GM19372 (cell line): Measurements from ENCODE around the gene LXN.

ENCODE experiments used
- ATAC-seq: cut with Tn5 transposase; IDR thresholded peaks from one replicate; pipeline ENCODE4 v1.9.1; 2021; ENCODE audit warnings: mild to moderate bottlenecking, low read depth, moderate library complexity; ENCODE audit not compliant: unreplicated experiment

The LXN gene

GRCh38 chr3:158678687-158679086, 6.2 kb upstream of the LXN start:
- no peak for ATAC-seq

GRCh38 chr3:158671821-158672214, 630 bp downstream of the LXN start:
- ATAC-seq, result no peak

- ATAC-seq, result no peak
Observed at GRCh38 chr3:158668506-158668905, 3.9 kb downstream of the LXN start.

GRCh38 chr3:158666416-158666815, 6.0 kb downstream of the LXN start:
- no peak for ATAC-seq

- no peak for ATAC-seq
Observed at GRCh38 chr3:158663832-158664231, 8.6 kb downstream of the LXN start.

- ATAC-seq, result no peak
Observed at GRCh38 chr3:158663246-158663645, 9.2 kb downstream of the LXN start.

GRCh38 chr3:158660711-158661110, 11.7 kb downstream of the LXN start:
- no peak for ATAC-seq

GRCh38 chr3:158659454-158660237, 12.8 kb downstream of the LXN start:
- peak; percentile 81 for ATAC-seq

GRCh38 chr3:158658889-158659288, 13.6 kb downstream of the LXN start:
- ATAC-seq, result no peak

GRCh38 chr3:158652463-158652862, 20.0 kb downstream of the LXN start:
- no peak for ATAC-seq

GRCh38 chr3:158651192-158651591, 21.3 kb downstream of the LXN start:
- ATAC-seq, result no peak

- ATAC-seq, result no peak
Observed at GRCh38 chr3:158649791-158650190, 22.7 kb downstream of the LXN start.

GRCh38 chr3:158644345-158644908, 28.0 kb downstream of the LXN start, which contains the start of gene GFM1:
Gene GFM1 (plus strand): TSS chr3:158644527. CDS start chr3:158644635, 108 bp downstream.
- ATAC-seq, result peak; percentile 99

- no peak for ATAC-seq
Observed at GRCh38 chr3:158642474-158643210, 29.8 kb downstream of the LXN start.

GRCh38 chr3:158642005-158642404, 30.4 kb downstream of the LXN start:
- ATAC-seq, result no peak

GRCh38 chr3:158640646-158641045, 31.8 kb downstream of the LXN start:
- ATAC-seq, result no peak

GRCh38 chr3:158631981-158632380, 40.5 kb downstream of the LXN start:
- no peak for ATAC-seq

GRCh38 chr3:158625881-158626280, 46.6 kb downstream of the LXN start:
- no peak for ATAC-seq

- no peak for ATAC-seq
Observed at GRCh38 chr3:158617982-158618875, 54.2 kb downstream of the LXN start.
